ENCODE results near the gene SPATC1L.

- TF ChIP-seq POLR2A (IDR thresholded peaks at IDR 0.05) = no peak
- TF ChIP-seq CTCF (IDR thresholded peaks at IDR 0.05) = no peak
Measured at GRCh38 chr21:46145840-46146691, 38.2 kb downstream of the SPATC1L start.

Measured in upper lobe of left lung (tissue), 4 donors.